PC-3 (cell line): ENCODE results near the gene NEGR1. TPM values are rescaled to one million over a fixed set of nuclear protein-coding genes. Genes with fewer than 3 reads are reported as not detected.

ENCODE experiments used
- ATAC-seq: fragments of 200-7000 bp; cut with Tn5 transposase; 2 replicates; pipeline ENCODE4 v1.9.1; 2020; ENCODE audit warnings: mild to moderate bottlenecking, moderate library complexity
- BruUV-seq: library from RNA; stranded (reverse); fragments of 400-500 nt; replicated peaks from 2 replicates; lab custom pipeline; 2021; lab: Mats Ljungman, UMichigan
- CTCF ChIA-PET: fragments of 300-600 bp; sonication (Branson Sonifier 250); formaldehyde crosslinking; loops from one replicate; lab custom pipeline; 2022; ENCODE audit warnings: antibody characterized with exemption; lab: Charles Lee
- POLR2A ChIA-PET: fragments of 300-600 bp; sonication (Branson Sonifier 250); formaldehyde crosslinking; loops from one replicate; lab custom pipeline; 2022; ENCODE audit warnings: antibody characterized with exemption; ENCODE audit not compliant: unreplicated experiment; lab: Charles Lee
- DNase-seq: peaks from one replicate; pipeline ENCODE4 v3.0.0-alpha.2; 2015
- H2AFZ ChIP-seq: fragments of 300-600 bp; sonication (generic); 2 replicates; pipeline ENCODE4 v1.6.0; 2016; ENCODE audit warnings: antibody characterized with exemption, low read length
- H3F3A ChIP-seq: fragments of 300-600 bp; sonication (generic); one replicate; pipeline ENCODE4 v1.6.0; 2017; ENCODE audit warnings: antibody characterized with exemption, low read length, control low read depth, mild to moderate bottlenecking; ENCODE audit not compliant: unreplicated experiment
- H3K27ac ChIP-seq: fragments of 300-600 bp; sonication (generic); 2 replicates; pipeline ENCODE4 v1.5.1; 2016; ENCODE audit warnings: mild to moderate bottlenecking, low read length
- H3K27me3 ChIP-seq: fragments of 300-600 bp; sonication (generic); 2 replicates; pipeline ENCODE4 v1.6.1; 2016; ENCODE audit warnings: low read length, mixed read lengths
- H3K36me3 ChIP-seq: fragments of 300-600 bp; sonication (generic); 2 replicates; pipeline ENCODE4 v1.6.1; 2016; ENCODE audit warnings: low read depth, mixed run types, low read length, mixed read lengths
- H3K4me1 ChIP-seq: fragments of 300-600 bp; sonication (generic); 2 replicates; pipeline ENCODE4 v1.5.1; 2016; ENCODE audit warnings: low read length; ENCODE audit not compliant: insufficient read depth
- H3K4me2 ChIP-seq: fragments of 300-600 bp; sonication (generic); 2 replicates; pipeline ENCODE4 v1.6.0; 2016; ENCODE audit warnings: low read length
- H3K4me3 ChIP-seq: fragments of 300-600 bp; sonication (generic); 2 replicates; pipeline ENCODE4 v1.5.1; 2016; ENCODE audit warnings: mild to moderate bottlenecking, low read length, mixed read lengths
- H3K79me2 ChIP-seq: fragments of 300-600 bp; sonication (generic); 2 replicates; pipeline ENCODE4 v1.6.1; 2017; ENCODE audit warnings: low read length, mixed read lengths
- H3K9ac ChIP-seq: fragments of 300-600 bp; sonication (generic); 2 replicates; pipeline ENCODE4 v1.6.0; 2016; ENCODE audit warnings: mild to moderate bottlenecking, low read length
- H3K9me2 ChIP-seq: fragments of 300-600 bp; sonication (generic); replicated peaks from 2 replicates; pipeline ENCODE4 v1.6.1; 2016; ENCODE audit warnings: mixed run types, low read length, mixed read lengths
- H3K9me3 ChIP-seq: fragments of 300-600 bp; sonication (generic); 2 replicates; pipeline ENCODE4 v1.6.1; 2016; ENCODE audit warnings: low read length, mixed read lengths
- H4K20me1 ChIP-seq: fragments of 300-600 bp; sonication (generic); 2 replicates; pipeline ENCODE4 v1.6.1; 2016; ENCODE audit warnings: low read length, mixed read lengths
- EZH2 ChIP-seq: fragments of 300-600 bp; sonication (generic); IDR thresholded peaks from one replicate; pipeline ENCODE4 v1.6.1; 2017; ENCODE audit warnings: antibody characterized with exemption, mild to moderate bottlenecking, low read length; ENCODE audit not compliant: unreplicated experiment
- EZH2phosphoT487 ChIP-seq: fragments of 300-600 bp; sonication (generic); IDR thresholded peaks from 2 replicates; pipeline ENCODE4 v1.6.1; 2018; ENCODE audit warnings: mild to moderate bottlenecking, antibody characterized with exemption, low read length, borderline replicate concordance
- intact Hi-C: fragments of 100-400 bp; cut with micrococcal nuclease; formaldehyde crosslinking; loops from 2 replicates; pipeline ENCODE4 v1.9.0; 2023
- total RNA-seq: library from RNA; depleted of rRNA; stranded (reverse); fragments of >200 nt; gene quantifications from 2 replicates; pipeline ENCODE4 v1.2.3, GENCODE V29; 2014
- TF ChIP-seq, protein P1 (sequence below): fragments of 300-600 bp; sonication (generic); conservative IDR thresholded peaks from 2 replicates; pipeline ENCODE4 v1.5.1; 2017; ENCODE audit warnings: antibody characterized with exemption, low read depth, mild to moderate bottlenecking, low read length

NEGR1 gene
- total RNA-seq, 1 experiment from 2014 or later = 3.4 TPM

DNA sequence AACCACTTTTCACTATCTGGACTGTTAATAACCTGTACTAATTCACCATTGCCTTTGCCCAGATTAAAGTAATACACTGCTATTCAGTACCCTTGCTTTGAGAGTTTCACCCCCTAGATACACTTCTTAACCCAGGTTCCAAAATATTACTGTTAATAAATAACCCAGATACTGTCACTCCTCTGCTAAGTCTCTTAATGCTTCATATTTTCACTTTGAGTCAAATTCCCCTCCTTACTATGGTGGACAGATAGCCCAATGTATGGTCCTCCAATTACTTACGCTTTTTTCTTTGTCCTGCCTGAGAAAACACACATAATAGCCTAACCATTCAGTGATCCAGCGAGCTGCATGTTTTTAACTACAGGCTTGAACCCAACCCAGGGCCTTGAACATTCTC is 152.5 kb downstream of the NEGR1 start:
- no peak overlapping the region for H3K9ac ChIP-seq
- no peaks in the 10 kb centered on the region for H3K27me3 ChIP-seq
- no TSS peak for BruUV-seq
- DNase-seq (no peak), ATAC-seq (no peak)
- H3K36me3 ChIP-seq = no peaks in the 10 kb centered on the region
- no peaks in the 10 kb centered on the region for H4K20me1 ChIP-seq
- H3K79me2 ChIP-seq = no peaks in the 10 kb centered on the region
- H3F3A ChIP-seq = no peaks in the 10 kb centered on the region
- intact Hi-C loops = no loop called here
- no peak overlapping the region for H3K27ac ChIP-seq
- no peak overlapping the region for H3K4me3 ChIP-seq
- H3K4me1 ChIP-seq = no peaks in the 10 kb centered on the region
- no peak overlapping the region for H3K4me2 ChIP-seq
- H3K9me2 ChIP-seq = no peaks in the 10 kb centered on the region
- no peak for TF ChIP-seq EZH2phosphoT487
- TF ChIP-seq, protein P1, sequence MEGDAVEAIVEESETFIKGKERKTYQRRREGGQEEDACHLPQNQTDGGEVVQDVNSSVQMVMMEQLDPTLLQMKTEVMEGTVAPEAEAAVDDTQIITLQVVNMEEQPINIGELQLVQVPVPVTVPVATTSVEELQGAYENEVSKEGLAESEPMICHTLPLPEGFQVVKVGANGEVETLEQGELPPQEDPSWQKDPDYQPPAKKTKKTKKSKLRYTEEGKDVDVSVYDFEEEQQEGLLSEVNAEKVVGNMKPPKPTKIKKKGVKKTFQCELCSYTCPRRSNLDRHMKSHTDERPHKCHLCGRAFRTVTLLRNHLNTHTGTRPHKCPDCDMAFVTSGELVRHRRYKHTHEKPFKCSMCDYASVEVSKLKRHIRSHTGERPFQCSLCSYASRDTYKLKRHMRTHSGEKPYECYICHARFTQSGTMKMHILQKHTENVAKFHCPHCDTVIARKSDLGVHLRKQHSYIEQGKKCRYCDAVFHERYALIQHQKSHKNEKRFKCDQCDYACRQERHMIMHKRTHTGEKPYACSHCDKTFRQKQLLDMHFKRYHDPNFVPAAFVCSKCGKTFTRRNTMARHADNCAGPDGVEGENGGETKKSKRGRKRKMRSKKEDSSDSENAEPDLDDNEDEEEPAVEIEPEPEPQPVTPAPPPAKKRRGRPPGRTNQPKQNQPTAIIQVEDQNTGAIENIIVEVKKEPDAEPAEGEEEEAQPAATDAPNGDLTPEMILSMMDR = no peak
- ChIA-PET CTCF (no interaction called here), POLR2A (no interaction called here)
- no peaks in the 10 kb centered on the region for H3K9me3 ChIP-seq
- no peak overlapping the region for H2AFZ ChIP-seq

DNA sequence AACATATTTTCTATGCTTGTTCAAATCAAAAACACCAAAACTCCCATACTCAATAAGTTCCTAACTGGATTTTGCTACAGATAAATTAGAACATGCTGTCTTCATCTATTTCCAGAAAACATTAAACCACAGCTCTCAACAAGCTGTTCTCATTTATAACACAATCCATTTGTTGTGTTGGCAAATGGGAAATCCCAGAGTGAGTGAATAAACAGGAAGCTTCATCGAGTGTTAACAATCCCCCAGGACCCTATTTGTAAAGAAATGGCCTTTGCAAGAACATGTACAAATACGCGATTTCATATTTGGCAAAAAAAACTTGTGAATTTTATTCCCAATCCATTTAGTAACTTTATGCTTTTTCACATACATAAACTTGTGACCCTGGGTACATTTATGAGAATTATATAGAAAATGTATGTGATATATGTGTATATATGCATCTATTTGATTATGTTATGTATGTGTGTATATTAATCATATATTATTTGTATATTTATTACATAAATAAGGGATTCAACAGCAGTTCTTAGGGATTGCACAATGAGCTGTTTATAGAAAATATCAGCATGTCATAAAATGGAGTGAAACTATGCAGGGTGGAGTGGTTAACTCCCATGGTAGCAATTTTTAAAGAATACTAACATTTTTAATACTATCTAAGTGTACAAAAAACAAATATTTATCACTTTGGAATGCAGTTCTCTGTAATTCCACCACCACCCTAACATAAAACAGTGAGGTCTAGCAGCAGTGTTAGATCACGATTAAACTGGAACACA is 160.0 kb downstream of the NEGR1 start:
- H3K9me2 ChIP-seq = no peaks in the 10 kb centered on the region
- H3K27me3 ChIP-seq = no peaks in the 10 kb centered on the region
- ATAC-seq (no peak), DNase-seq (no peak)
- H2AFZ ChIP-seq = no peak overlapping the region
- no peaks in the 10 kb centered on the region for H3F3A ChIP-seq
- H3K36me3 ChIP-seq = no peaks in the 10 kb centered on the region
- intact Hi-C loops = no loop called here
- TF ChIP-seq EZH2phosphoT487 (no peak), EZH2 (no peak)
- TF ChIP-seq, protein P1 = no peak
- H3K4me2 ChIP-seq = no peak overlapping the region
- ChIA-PET POLR2A (no interaction called here), CTCF (no interaction called here)
- H3K9me3 ChIP-seq = no peaks in the 10 kb centered on the region
- no peak overlapping the region for H3K4me3 ChIP-seq
- BruUV-seq = no TSS peak
- H3K9ac ChIP-seq = no peak overlapping the region
- H3K79me2 ChIP-seq = no peaks in the 10 kb centered on the region
- H3K27ac ChIP-seq = no peak overlapping the region
- H3K4me1 ChIP-seq = no peaks in the 10 kb centered on the region
- H4K20me1 ChIP-seq = no peaks in the 10 kb centered on the region

DNA sequence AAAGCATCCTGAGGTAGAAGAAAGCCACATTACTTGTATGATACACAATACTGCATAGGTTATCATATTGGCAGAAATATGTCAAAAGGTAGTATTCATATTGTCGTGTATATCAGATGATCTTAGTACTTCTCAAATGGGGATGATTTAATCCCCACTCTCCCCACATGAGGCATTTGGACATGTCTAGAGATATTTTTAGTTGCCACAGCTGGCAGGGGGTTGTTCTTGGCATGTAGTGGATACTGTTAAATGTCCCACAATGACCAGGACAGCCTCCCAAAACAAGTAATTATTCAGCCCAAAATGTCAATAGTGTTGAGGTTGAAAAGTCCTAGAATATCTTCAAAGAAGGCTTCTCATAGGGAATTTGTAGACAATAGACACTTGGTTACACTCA is 162.8 kb downstream of the NEGR1 start:
- no peaks in the 10 kb centered on the region for H3K27me3 ChIP-seq
- no TSS peak for BruUV-seq
- POLR2A ChIA-PET = no interaction called here

More for the DNA sequence above, 162.8 kb downstream of the NEGR1 start:
- no peaks in the 10 kb centered on the region for H3K79me2 ChIP-seq
- no peaks in the 10 kb centered on the region for H3F3A ChIP-seq
- no peak overlapping the region for H3K9ac ChIP-seq
- H3K27ac ChIP-seq = no peak overlapping the region
- ATAC-seq (no peak), DNase-seq (no peak)
- no peaks in the 10 kb centered on the region for H3K4me1 ChIP-seq
- H3K9me3 ChIP-seq = no peaks in the 10 kb centered on the region
- H3K4me2 ChIP-seq = no peak overlapping the region
- CTCF ChIA-PET = no interaction called here
- no peaks in the 10 kb centered on the region for H3K9me2 ChIP-seq
- H3K4me3 ChIP-seq = no peak overlapping the region
- intact Hi-C loops = no loop called here
- TF ChIP-seq EZH2phosphoT487 (no peak), EZH2 (no peak)
- TF ChIP-seq, protein P1 = no peak
- H3K36me3 ChIP-seq = no peaks in the 10 kb centered on the region
- H4K20me1 ChIP-seq = no peaks in the 10 kb centered on the region
- H2AFZ ChIP-seq = no peak overlapping the region
